HepG2 (cell line): ENCODE results near the gene GABBR2. TPM values are rescaled to one million over a fixed set of nuclear protein-coding genes. Genes with fewer than 3 reads are reported as not detected.

ENCODE experiments used
- ATAC-seq: fragments of 200-7000 bp; cut with Tn5 transposase; 3 replicates; pipeline ENCODE4 v1.9.1; 2020; ENCODE audit warnings: mild to moderate bottlenecking, moderate library complexity
- BruUV-seq: library from RNA; stranded (reverse); fragments of 400-500 nt; replicated peaks from 2 replicates; lab custom pipeline; 2021; lab: Mats Ljungman, UMichigan
- CTCF ChIA-PET: fragments of 300-600 bp; formaldehyde crosslinking; extraction: SDS; loops from one replicate; lab custom pipeline; 2021; ENCODE audit warnings: low total read pairs, inconsistent platforms, low intra/inter-chr PET ratio; lab: Yijun Ruan, JAX
- POLR2A ChIA-PET: fragments of 350-600 bp; sonication (Branson Sonifier 250); formaldehyde crosslinking; loops from one replicate; lab custom pipeline; 2020; ENCODE audit warnings: antibody characterized with exemption, inconsistent platforms; lab: Yijun Ruan, JAX
- DNase-seq: peaks from one replicate; pipeline ENCODE4 v3.0.0-alpha.2; 2015; ENCODE audit warnings: low spot score
- FAIRE-seq: peaks from 3 replicates; lab custom pipeline; 2011; peaks lifted over from hg19 to GRCh38; lab: Jason Lieb, UNC
- H2AFZ ChIP-seq: one replicate; pipeline ENCODE4 v1.6.1; 2011; ENCODE audit warnings: low read length, inconsistent platforms
- H3K27ac ChIP-seq: fragments of 300-600 bp; 3 replicates; pipeline ENCODE4 v1.8.0; 2011; ENCODE audit warnings: mixed run types, mild to moderate bottlenecking, mixed read lengths, low read length, inconsistent platforms; ENCODE audit not compliant: insufficient read depth; ENCODE audit errors: extremely low read length
- H3K27me3 ChIP-seq, 2 experiments: fragments of 200-600 bp in 1 of 2; 2 replicates in 1 of 2; 3 replicates in 1 of 2; pipeline versions ENCODE4 v1.6.0 to v1.8.0; 2011; ENCODE audit warnings: low read length in 2 of 2, mild to moderate bottlenecking in 2 of 2, moderate library complexity in 2 of 2, inconsistent platforms in 1 of 2; ENCODE audit not compliant: insufficient read depth in 2 of 2, control insufficient read depth in 1 of 2
- H3K36me3 ChIP-seq, 2 experiments: fragments of 200-600 bp in 1 of 2; replicated peaks in 1 of 2; 2 replicates in 1 of 2; 3 replicates in 1 of 2; pipeline versions ENCODE4 v1.5.1 to v1.8.0; 2011; ENCODE audit warnings: low read length in 2 of 2, inconsistent platforms in 1 of 2; ENCODE audit not compliant: insufficient read depth in 2 of 2, control insufficient read depth in 1 of 2
- H3K4me1 ChIP-seq: 2 replicates; pipeline ENCODE4 v1.5.1; 2012; ENCODE audit warnings: low read length, inconsistent platforms; ENCODE audit not compliant: insufficient read depth
- H3K4me2 ChIP-seq: 2 replicates; pipeline ENCODE4 v1.6.0; 2011; ENCODE audit warnings: low read depth, low read length, inconsistent platforms
- H3K4me3 ChIP-seq, 3 experiments: fragments of 200-600 bp in 1 of 3; sonication (generic), shearing (Covaris generic) in 1 of 3; replicated peaks in 1 of 3; 2 replicates each; pipeline ENCODE4 v1.5.1; 2011 to 2016; ENCODE audit warnings: low read length in 3 of 3, inconsistent platforms in 2 of 3, low read depth in 2 of 3, mild to moderate bottlenecking in 2 of 3, control low read depth in 1 of 3, mixed read lengths in 1 of 3; ENCODE audit not compliant: insufficient read depth in 1 of 3
- H3K79me2 ChIP-seq: one replicate; pipeline ENCODE4 v1.6.1; 2011; ENCODE audit warnings: low read length, inconsistent platforms; ENCODE audit not compliant: insufficient read depth
- H3K9ac ChIP-seq: 2 replicates; pipeline ENCODE4 v1.6.0; 2011; ENCODE audit warnings: mild to moderate bottlenecking, low read depth, low read length, inconsistent platforms; ENCODE audit not compliant: insufficient read depth
- H3K9me3 ChIP-seq: 2 replicates; pipeline ENCODE4 v1.5.1; 2012; ENCODE audit warnings: mild to moderate bottlenecking, low read length
- H4K20me1 ChIP-seq: 2 replicates; pipeline ENCODE4 v1.6.0; 2011; ENCODE audit warnings: inconsistent platforms, mild to moderate bottlenecking, low read length, moderate library complexity; ENCODE audit not compliant: insufficient read depth
- AGO2 ChIP-seq: fragments of 200-400 bp; formaldehyde crosslinking; optimal IDR thresholded peaks from 2 replicates; pipeline ENCODE3; 2017; ENCODE audit warnings: mild to moderate bottlenecking, low read depth, low read length, moderate library complexity
- AHR ChIP-seq: IDR thresholded peaks from 2 replicates; pipeline ENCODE4 v1.6.1; 2018; ENCODE audit warnings: missing genetic modification reagents, missing compliant biosample characterization
- ARHGAP35 ChIP-seq: sonication (generic); formaldehyde crosslinking; IDR thresholded peaks from 2 replicates; pipeline ENCODE4 v1.9.0; 2022; ENCODE audit warnings: mild to moderate bottlenecking, inconsistent platforms, moderate library complexity, missing genetic modification reagents, borderline replicate concordance
- ATF3 ChIP-seq: sonication (generic); formaldehyde crosslinking; IDR thresholded peaks from 2 replicates; pipeline ENCODE4 v1.4.0; 2020; ENCODE audit warnings: missing genetic modification reagents
- E2F2 ChIP-seq: sonication (generic); formaldehyde crosslinking; IDR thresholded peaks from 2 replicates; pipeline ENCODE4 v1.4.0; 2020; ENCODE audit warnings: missing genetic modification reagents, borderline replicate concordance
- MAFF ChIP-seq: IDR thresholded peaks from 2 replicates; pipeline ENCODE4 v1.6.1; 2011; ENCODE audit warnings: low read depth, low read length, improper control_type of control experiment
- MAFK ChIP-seq, 2 experiments: IDR thresholded peaks in 1 of 2; conservative IDR thresholded peaks in 1 of 2; 2 replicates each; pipeline ENCODE4 v1.6.1; 2011; ENCODE audit warnings: improper control_type of control experiment in 2 of 2, low read length in 2 of 2
- MNT ChIP-seq: fragments of 450-650 bp; IDR thresholded peaks from 2 replicates; pipeline ENCODE4 v1.6.1; 2016
- POLR2A ChIP-seq, 2 experiments: IDR thresholded peaks; 2 replicates each; pipeline ENCODE4 v1.6.1; 2011; ENCODE audit warnings: low read depth in 2 of 2, low read length in 2 of 2, mild to moderate bottlenecking in 1 of 2, moderate library complexity in 1 of 2; ENCODE audit not compliant: insufficient read depth in 1 of 2
- SSRP1 ChIP-seq: IDR thresholded peaks from 2 replicates; pipeline ENCODE4 v1.6.1; 2016; ENCODE audit warnings: control low read depth
- TRAFD1 ChIP-seq: sonication (generic); formaldehyde crosslinking; IDR thresholded peaks from 2 replicates; pipeline ENCODE4 v1.5.1; 2020; ENCODE audit warnings: missing genetic modification reagents, mild to moderate bottlenecking, borderline replicate concordance
- ZNF597 ChIP-seq: sonication (generic); formaldehyde crosslinking; IDR thresholded peaks from 2 replicates; pipeline ENCODE4 v1.5.0; 2020; ENCODE audit warnings: missing genetic modification reagents
- ZNF768 ChIP-seq: sonication (generic); formaldehyde crosslinking; IDR thresholded peaks from 2 replicates; pipeline ENCODE4 v1.4.0; 2020; ENCODE audit warnings: missing genetic modification reagents
- WGBS: methylation state at CpG from one replicate; pipeline ENCODE4 v1.1.6; 2017; ENCODE audit warnings: low lambda C conversion rate; 5-methylcytosine and 5-hydroxymethylcytosine counted together
- in situ Hi-C: cut with HindIII; loops from 2 replicates; pipeline ENCODE4 v1.10.0; 2017; ENCODE audit warnings: low pct_unique_long_range_greater_than_20kb; ENCODE audit not compliant: extremely low pct_ligation_motif_present
- intact Hi-C: fragments of 100-400 bp; cut with micrococcal nuclease; formaldehyde crosslinking; loops from one replicate; pipeline ENCODE4 v1.10.0; 2022; ENCODE audit not compliant: unreplicated experiment
- polyA plus RNA-seq, 8 experiments: library from polyadenylated mRNA; depleted of rRNA in 3 of 8; stranded (reverse) in 7 of 8; unstranded in 1 of 8; fragments of >200 nt; fragmentation: Illumina TruSeq in 4 of 8; extraction: Trizol in 4 of 8; gene quantifications; 2 replicates each; pipeline versions ENCODE4 v1.2.1 to v1.2.3, GENCODE V29; 2011 to 2016; ENCODE audit warnings: low read depth in 4 of 8, missing spikeins in 1 of 8, mixed read lengths in 1 of 8; ENCODE audit not compliant: insufficient read depth in 1 of 8
- total RNA-seq, 5 experiments: library from RNA; depleted of rRNA; stranded (reverse); fragments of >200 nt; fragmentation: Illumina TruSeq; extraction: Trizol; gene quantifications; 2 replicates each; pipeline ENCODE4 v1.2.3, GENCODE V29; 2016; ENCODE audit warnings: low read depth in 1 of 5

GABBR2 gene
- total and polyA plus RNA-seq, 2 of the 13 experiments (the other 11 are each of a cell fraction or from before 2014, with no cell fraction given) = 0.02 TPM; not detected in 1

GRCh38 chr9:98563212-98563907, 145.4 kb downstream of the GABBR2 start:
- intact Hi-C loops (no loop called here), in situ Hi-C loops (no loop called here)
- no TSS peak for BruUV-seq
- H3K4me3 ChIP-seq = no peak overlapping the region
- DNase-seq (no peak), ATAC-seq (no peak), FAIRE-seq (no peak)
- H3K36me3 ChIP-seq = no peaks in the 10 kb centered on the region
- H3K27ac ChIP-seq = no peak overlapping the region
- no peaks in the 10 kb centered on the region for H4K20me1 ChIP-seq
- CTCF ChIA-PET = no interaction called here
- 42% methylated on average over 10 of the region's 14 CpGs for WGBS
- H3K9ac ChIP-seq = no peak overlapping the region
- TF ChIP-seq MAFF = peak; percentile 81
- TF ChIP-seq POLR2A (IDR thresholded peaks at IDR 0.05; ENCODE audit: insufficient read depth in 1 of 2, low read depth in 2 of 2, low read length in 2 of 2) = no peak
- TF ChIP-seq MNT = no peak
- peak; percentile 81 to 92 for TF ChIP-seq MAFK (conservative IDR thresholded peaks at IDR 0.05 in 1 of 2, IDR thresholded peaks at IDR 0.05 in 1 of 2; ENCODE audit: low read length in 2 of 2)
- TF ChIP-seq, all 625 proteins: peak for 2
- no peaks in the 10 kb centered on the region for H3K9me3 ChIP-seq
- no peaks in the 10 kb centered on the region for H3K4me1 ChIP-seq
- POLR2A ChIA-PET = no interaction called here
- no peak overlapping the region for H2AFZ ChIP-seq
- no peaks in the 10 kb centered on the region for H3K79me2 ChIP-seq
- H3K4me2 ChIP-seq = no peak overlapping the region
- no peaks in the 10 kb centered on the region; a peak in 1 of 5 replicates for H3K27me3 ChIP-seq

GRCh38 chr9:98559561-98559960, 149.2 kb downstream of the GABBR2 start:
- Histone ChIP-seq H3K4me1 (no peaks in the 10 kb centered on the region), H3K9ac (no peak overlapping the region), H3K27ac (no peak overlapping the region), H3K36me3 (no peaks in the 10 kb centered on the region), H4K20me1 (no peaks in the 10 kb centered on the region), H2AFZ (no peak overlapping the region), H3K4me3 (no peak overlapping the region), H3K27me3 (no peaks in the 10 kb centered on the region), H3K9me3 (no peaks in the 10 kb centered on the region), H3K79me2 (no peaks in the 10 kb centered on the region), H3K4me2 (no peak overlapping the region)
- intact Hi-C loops = no loop called here
- in situ Hi-C loops = no loop called here
- POLR2A ChIA-PET = no interaction called here
- no peak for FAIRE-seq
- ATAC-seq = no peak
- CTCF ChIA-PET = no interaction called here
- BruUV-seq = no TSS peak
- DNase-seq = no peak
- TF ChIP-seq AHR (CRISPR knock-in tag) (no peak), E2F2 (CRISPR knock-in tag) (no peak), SSRP1 (no peak), ARHGAP35 (CRISPR knock-in tag) (no peak), ATF3 (CRISPR knock-in tag) (no peak), ZNF597 (CRISPR knock-in tag) (no peak), ZNF768 (CRISPR knock-in tag) (no peak), AGO2 (no peak), MAFF (no peak), TRAFD1 (no peak)
